Measurements from ENCODE around the gene FUOM.
"Not testable (repeated sequence)": the region's sequence is repeated elsewhere in the genome, so short reads cannot be mapped to it uniquely, and the experiment has no call there.

The FUOM gene

GRCh38 chr10:133335246-133336117 lies 22.3 kb downstream of the FUOM start:
- DNase-seq (ENCODE audit: low read depth in 2 of 3, low spot score in 1 of 3) = peak; percentile 56 to 66 (median 58)

GRCh38 chr10:133334503-133335245 lies 23.1 kb downstream of the FUOM start:
- DNase-seq (ENCODE audit: low read depth in 2 of 3, low spot score in 1 of 3) = no peak

- DNase-seq (ENCODE audit: low read depth in 2 of 3, low spot score in 1 of 3) = no peak
Measured at GRCh38 chr10:133332936-133333699, 24.7 kb downstream of the FUOM start.

GRCh38 chr10:133329491-133330202 lies 28.2 kb downstream of the FUOM start:
- DNase-seq (ENCODE audit: low read depth in 2 of 3, low spot score in 1 of 3) = peak; percentile 75 to 85 (median 83)

GRCh38 chr10:133328358-133329343 lies 29.2 kb downstream of the FUOM start:
- no peak for DNase-seq (ENCODE audit: low read depth in 2 of 3, low spot score in 1 of 3)

GRCh38 chr10:133327651-133328357 lies 30.0 kb downstream of the FUOM start:
- no peak for DNase-seq (ENCODE audit: low read depth in 2 of 3, low spot score in 1 of 3)

- DNase-seq (ENCODE audit: low read depth in 2 of 3, low spot score in 1 of 3) = no peak
Measured at GRCh38 chr10:133326745-133327650, 30.8 kb downstream of the FUOM start.

- DNase-seq (ENCODE audit: low read depth in 2 of 3, low spot score in 1 of 3) = no peak
Measured at GRCh38 chr10:133326223-133326551, 31.6 kb downstream of the FUOM start.

- DNase-seq (ENCODE audit: low read depth in 2 of 3, low spot score in 1 of 3) = no peak
Measured at GRCh38 chr10:133325440-133326222, 32.2 kb downstream of the FUOM start.

- DNase-seq (ENCODE audit: low read depth in 2 of 3, low spot score in 1 of 3) = no peak
Measured at GRCh38 chr10:133324857-133325260, 33.0 kb downstream of the FUOM start.

- peak; percentile 40 to 59 (median 57) for DNase-seq (ENCODE audit: low read depth in 2 of 3, low spot score in 1 of 3)
Measured at GRCh38 chr10:133324198-133324792, 33.5 kb downstream of the FUOM start.

- not testable (repeated sequence) for DNase-seq (ENCODE audit: low read depth in 2 of 3, low spot score in 1 of 3)
Measured at GRCh38 chr10:133322064-133322709, 35.6 kb downstream of the FUOM start.

- DNase-seq (ENCODE audit: low read depth in 2 of 3, low spot score in 1 of 3) = not testable (repeated sequence)
Measured at GRCh38 chr10:133320852-133321422, 36.9 kb downstream of the FUOM start.

- DNase-seq (ENCODE audit: low read depth in 2 of 3, low spot score in 1 of 3) = peak; percentile 41 to 67 (median 65)
Measured at GRCh38 chr10:133318494-133319127, 39.2 kb downstream of the FUOM start.

GRCh38 chr10:133316732-133317131 lies 41.1 kb downstream of the FUOM start:
- no peak for DNase-seq (ENCODE audit: low read depth in 2 of 3, low spot score in 1 of 3)

GRCh38 chr10:133316266-133316665 lies 41.6 kb downstream of the FUOM start:
- no peak for DNase-seq (ENCODE audit: low read depth in 2 of 3, low spot score in 1 of 3)

All from stimulated activated CD4-positive, alpha-beta T cell treated with anti-CD3 and anti-CD28 coated beads, Interleukin-12 subunit alpha, Interleukin-12 subunit beta, amount 100 ng/mL, for 48 hours (primary cell).